GM13976 (cell line): Measurements from ENCODE around the gene MAN2A2.

Experiments
- DNase-seq: peaks from one replicate; pipeline ENCODE4 v3.0.0; 2012; ENCODE audit warnings: low spot score
- CTCF ChIP-seq: IDR thresholded peaks from 2 replicates; pipeline ENCODE4 v1.5.1; 2012; ENCODE audit warnings: borderline replicate concordance, mild to moderate bottlenecking; ENCODE audit not compliant: insufficient read depth; ENCODE audit errors: extremely low read depth, missing control alignments, control extremely low read depth
- in situ Hi-C: fragments of 300-500 bp; cut with MboI; formaldehyde crosslinking; loops from one replicate; pipeline ENCODE4 v1.12.0; 2022; ENCODE audit warnings: low sequenced_read_pairs, mixed read lengths, inconsistent platforms; ENCODE audit not compliant: unreplicated experiment

MAN2A2 gene

GRCh38 chr15:90955624-90956273, 52.6 kb downstream of the MAN2A2 start:
- in situ Hi-C loops = no loop called here
- peak; percentile 27 for DNase-seq

GRCh38 chr15:90956274-90957030, 53.4 kb downstream of the MAN2A2 start:
- TF ChIP-seq CTCF = peak; percentile 71
- in situ Hi-C loops = no loop called here
- peak; percentile 87 for DNase-seq

More at GRCh38 chr15:90955624-90956273, 52.6 kb downstream of the MAN2A2 start:
- TF ChIP-seq CTCF = no peak

GRCh38 chr15:90957031-90957790, 54.1 kb downstream of the MAN2A2 start:
- DNase-seq = peak; percentile 16
- TF ChIP-seq CTCF = no peak
- in situ Hi-C loops = no loop called here

- TF ChIP-seq CTCF = no peak
- peak; percentile 20 for DNase-seq
- in situ Hi-C loops = no loop called here
These were observed 54.7 kb downstream of the MAN2A2 start for GRCh38 chr15:90957791-90958190.

GRCh38 chr15:90959028-90959595, 56.0 kb downstream of the MAN2A2 start:
- in situ Hi-C loops = no loop called here
- DNase-seq = no peak
- no peak for TF ChIP-seq CTCF

GRCh38 chr15:90959894-90960293, 56.8 kb downstream of the MAN2A2 start:
- no peak for DNase-seq
- TF ChIP-seq CTCF = no peak

More at GRCh38 chr15:90959894-90960293, 56.8 kb downstream of the MAN2A2 start:
- in situ Hi-C loops = no loop called here
